PFSK-1 (cell line): ENCODE results near the gene NUDT16L1.

Source experiments
- FOXP2 ChIP-seq: optimal IDR thresholded peaks from 2 replicates; pipeline ENCODE3; 2011; ENCODE audit warnings: borderline replicate concordance, control low read depth, inconsistent platforms; ENCODE audit not compliant: insufficient read depth; ENCODE audit errors: extremely low read length, extremely low read depth
- POLR2AphosphoS5 ChIP-seq: IDR thresholded peaks from 2 replicates; pipeline ENCODE4 v1.6.1; 2012; ENCODE audit warnings: low read depth, mild to moderate bottlenecking, control low read depth, low read length, moderate library complexity
- REST ChIP-seq, 2 experiments: IDR thresholded peaks; 2 replicates each; pipeline versions ENCODE4 v1.6.1 to v1.8.0; 2011 to 2012; ENCODE audit warnings: low read depth in 2 of 2, low read length in 2 of 2, control low read depth in 1 of 2, inconsistent platforms in 1 of 2, mild to moderate bottlenecking in 1 of 2, moderate library complexity in 1 of 2; ENCODE audit not compliant: insufficient read depth in 1 of 2
- SIN3A ChIP-seq: IDR thresholded peaks from 2 replicates; pipeline ENCODE4 v1.6.1; 2012; ENCODE audit warnings: mild to moderate bottlenecking, low read length, moderate library complexity, borderline replicate concordance; ENCODE audit not compliant: insufficient read depth
- TAF1 ChIP-seq: IDR thresholded peaks from 2 replicates; pipeline ENCODE4 v1.6.1; 2012; ENCODE audit warnings: low read length, control low read depth, borderline replicate concordance; ENCODE audit not compliant: insufficient read depth

The NUDT16L1 gene

DNA sequence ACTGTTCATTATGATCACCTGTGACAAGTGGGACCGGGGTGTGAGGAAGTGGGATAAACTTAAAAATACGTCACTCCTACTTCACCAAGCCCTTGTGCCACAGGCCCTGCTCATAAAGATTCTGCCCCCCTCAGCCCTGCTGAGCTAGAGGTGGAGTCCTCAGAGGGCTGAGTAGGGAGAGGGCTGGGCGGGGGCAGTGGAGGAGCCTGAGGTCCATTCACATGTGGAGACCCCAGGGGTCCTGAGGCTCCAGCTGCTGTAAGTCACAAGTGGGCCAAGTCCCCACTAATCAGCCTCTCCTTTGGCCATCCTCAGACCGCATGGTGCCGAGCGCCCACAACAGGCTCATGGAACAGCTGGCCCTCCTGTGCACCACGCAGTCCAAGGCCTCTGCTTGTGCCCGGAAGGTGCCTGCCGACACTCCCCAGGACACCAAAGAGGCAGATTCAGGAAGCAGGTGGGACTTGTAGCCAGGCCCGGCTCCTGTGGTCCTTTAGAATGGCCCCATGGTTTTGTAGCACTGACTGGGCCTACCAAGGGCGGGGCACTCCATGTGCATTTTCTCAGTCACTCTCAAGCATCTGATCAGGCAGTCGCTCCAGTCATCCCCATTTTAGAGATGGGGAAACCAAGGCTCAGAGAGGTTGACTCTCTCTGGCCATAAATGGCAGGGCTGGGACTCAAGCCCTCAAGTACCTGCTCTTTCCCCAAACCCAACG lies 51.4 kb downstream of the NUDT16L1 start:
- TF ChIP-seq SIN3A (no peak), FOXP2 (no peak), REST (IDR thresholded peaks at IDR 0.05; ENCODE audit: insufficient read depth in 1 of 2, low read depth in 2 of 2, low read length in 2 of 2) (no peak), TAF1 (no peak), POLR2AphosphoS5 (no peak)

- no peak for TF ChIP-seq POLR2AphosphoS5
- TF ChIP-seq REST (IDR thresholded peaks at IDR 0.05; ENCODE audit: insufficient read depth in 1 of 2, low read depth in 2 of 2, low read length in 2 of 2): no peak
- TF ChIP-seq FOXP2: no peak
- TF ChIP-seq SIN3A: no peak
- TF ChIP-seq TAF1: no peak
Observed at GRCh38 chr16:4745274-4745569, 51.9 kb downstream of the NUDT16L1 start.
